ENCODE measurements around the gene STX12.
A peak's percentile ranks its signal among the peaks of the same experiment; 100 is the strongest.
"Not testable (repeated sequence)": the region's sequence is repeated elsewhere in the genome, so short reads cannot be mapped to it uniquely, and the experiment has no call there.

The STX12 gene

DNA sequence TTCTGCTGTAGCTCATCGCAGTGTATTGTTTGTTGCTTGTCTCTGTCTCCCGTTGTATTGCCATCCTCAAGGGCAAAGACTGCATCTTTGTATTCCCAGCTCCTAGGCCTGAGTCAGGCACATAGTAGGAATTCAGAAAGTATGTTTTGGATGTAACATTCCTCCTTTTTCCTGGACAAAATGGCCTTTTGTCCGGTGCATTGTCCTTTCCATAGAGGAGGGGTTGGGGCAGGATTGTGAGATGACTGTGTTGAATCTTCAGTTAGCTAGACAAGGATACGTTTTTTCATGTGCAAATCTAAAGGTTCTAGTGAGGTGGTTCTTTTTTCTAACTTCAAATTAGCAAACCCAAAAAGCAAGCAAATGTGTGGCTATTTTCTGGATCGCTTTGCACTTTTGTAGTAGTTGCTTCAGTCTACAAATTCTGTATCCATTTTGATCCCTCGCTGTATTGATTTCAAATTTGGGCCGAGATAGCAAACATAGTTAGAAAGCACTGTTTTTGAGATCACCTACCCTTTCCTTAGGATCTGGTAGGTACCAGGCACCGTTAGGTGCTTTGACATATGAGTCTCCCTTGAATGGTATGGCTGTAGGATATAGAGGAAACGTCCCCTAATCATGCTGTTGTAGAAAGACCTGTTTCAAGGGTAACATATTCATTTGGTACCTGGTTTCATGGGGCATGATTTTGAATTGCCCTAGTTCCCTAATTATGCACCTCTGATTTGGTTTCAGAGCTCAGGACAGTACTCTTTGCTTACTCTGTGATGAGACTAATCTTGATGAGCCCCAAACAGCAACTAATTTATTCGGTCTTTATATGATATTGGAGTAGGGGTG is 58.8 kb downstream of the STX12 start:
- no peak for DNase-seq

GRCh38 chr1:27832762-27833161 is 59.7 kb downstream of the STX12 start:
- DNase-seq, result no peak

- no peak for DNase-seq
These were observed 60.5 kb downstream of the STX12 start for GRCh38 chr1:27833470-27833869.

GRCh38 chr1:27835046-27835445 is 62.0 kb downstream of the STX12 start:
- DNase-seq, result no peak

- DNase-seq, result no peak
These were observed 62.5 kb downstream of the STX12 start for GRCh38 chr1:27835501-27835900.

- no peak for DNase-seq
These were observed 76.9 kb downstream of the STX12 start for GRCh38 chr1:27849951-27850350.

DNA sequence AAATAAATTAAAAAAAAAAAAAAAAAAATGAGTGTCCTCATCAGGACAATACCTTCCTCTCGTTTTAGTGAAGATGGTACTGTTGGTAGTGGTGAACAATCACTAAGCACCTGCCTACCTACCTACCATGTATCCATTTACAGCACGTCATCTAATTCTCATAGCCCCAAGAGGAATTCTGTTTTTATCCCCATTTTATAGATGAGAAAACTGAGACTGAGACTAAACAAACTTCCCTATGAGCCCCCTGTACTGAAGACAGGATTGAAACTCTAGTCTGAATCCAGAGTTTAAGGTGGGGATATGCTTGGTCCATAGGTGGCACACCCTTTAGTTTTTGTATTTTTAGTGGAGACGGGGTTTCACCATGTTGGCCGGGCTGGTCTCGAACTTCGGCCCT is 82.1 kb downstream of the STX12 start:
- no peak for DNase-seq

- no peak for DNase-seq
These were observed 83.7 kb downstream of the STX12 start for GRCh38 chr1:27856561-27857343.

DNA sequence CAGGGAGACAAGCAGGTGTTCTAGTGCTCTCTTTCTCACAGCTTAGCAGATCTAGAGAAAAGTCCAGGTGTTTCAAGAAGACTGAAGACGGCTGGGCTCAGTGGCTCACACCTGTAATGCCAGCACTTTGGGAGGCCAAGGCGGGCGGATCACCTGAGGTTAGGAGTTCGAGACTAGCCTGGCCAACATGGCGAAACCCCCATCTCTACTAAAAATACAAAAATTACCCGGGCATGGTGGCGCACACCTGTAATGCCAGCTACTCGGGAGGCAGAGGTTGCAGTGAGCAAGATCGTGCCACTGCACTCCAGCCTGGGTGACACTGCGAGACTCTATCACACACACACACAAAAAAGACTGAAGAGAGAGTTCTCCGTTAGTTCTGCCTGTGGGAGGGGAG is 84.5 kb downstream of the STX12 start:
- not testable (repeated sequence) for DNase-seq

- peak; percentile 84 for DNase-seq
These were observed 85.3 kb downstream of the STX12 start for GRCh38 chr1:27858072-27858948.

GRCh38 chr1:27858949-27859576 is 86.0 kb downstream of the STX12 start:
- DNase-seq, result no peak

GRCh38 chr1:27861436-27861835 is 88.4 kb downstream of the STX12 start:
- DNase-seq, result no peak

- no peak for DNase-seq
These were observed 89.0 kb downstream of the STX12 start for GRCh38 chr1:27862004-27862403.

DNA sequence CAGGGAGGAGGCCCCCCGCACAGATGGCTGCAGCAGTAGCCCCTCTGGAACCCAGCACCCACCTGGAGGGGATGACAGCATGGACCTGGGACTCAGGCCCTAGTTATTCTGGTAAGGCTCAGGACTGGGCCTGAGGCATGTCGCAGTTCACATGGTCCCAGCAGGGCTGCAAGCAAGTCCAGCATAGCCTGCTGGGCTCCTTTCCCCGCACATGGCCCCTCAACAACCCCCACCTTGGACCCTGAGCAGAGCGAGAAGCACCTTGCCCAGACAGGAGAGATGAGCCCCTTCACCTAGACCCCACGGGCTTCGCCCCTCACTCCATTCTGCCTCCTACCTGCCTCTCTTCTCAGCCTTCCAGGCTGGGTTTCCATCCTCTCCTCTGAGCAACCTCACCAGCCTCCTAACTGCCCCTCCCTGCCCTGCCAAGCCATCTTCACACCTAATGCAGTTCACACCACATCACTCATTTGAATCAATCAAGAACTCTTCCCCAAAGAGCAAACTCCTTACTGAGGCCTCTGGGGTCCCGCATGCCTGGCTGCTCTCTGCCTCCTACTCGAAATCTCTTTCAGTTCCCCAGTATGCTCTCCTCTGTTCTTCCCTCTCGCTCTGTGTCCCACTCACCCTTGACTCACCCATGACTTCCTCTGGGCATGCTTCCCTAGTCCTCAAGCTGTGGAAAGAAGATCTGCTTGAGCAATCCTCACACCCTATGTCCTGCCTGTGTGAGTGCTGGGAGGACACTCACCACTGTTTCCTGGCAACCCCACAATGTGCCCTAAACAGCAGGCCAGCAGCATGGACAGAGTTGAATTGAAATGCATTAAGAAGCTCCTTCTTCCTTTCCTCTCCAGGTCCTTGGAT is 89.9 kb downstream of the STX12 start:
- peak; percentile 74 for DNase-seq

DNA sequence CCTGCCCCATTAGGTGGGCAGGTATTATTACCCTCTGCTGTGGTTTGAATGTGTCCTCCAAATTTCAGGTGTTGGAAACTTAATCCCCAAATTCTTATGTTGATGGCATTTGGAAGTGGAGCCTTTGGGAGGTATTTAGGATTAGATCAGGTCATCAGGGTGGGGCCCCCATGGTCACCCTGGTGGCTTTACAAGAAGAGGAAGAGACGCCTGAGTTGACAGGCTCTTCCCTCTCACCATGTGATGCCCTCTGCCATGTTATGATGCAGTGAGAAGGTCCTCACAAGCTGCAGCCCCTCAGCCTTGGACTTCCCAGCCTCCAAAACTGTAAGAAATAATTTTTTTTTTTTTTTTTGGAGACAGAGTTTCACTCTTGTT is 90.5 kb downstream of the STX12 start:
- DNase-seq, result no peak

- no peak for DNase-seq
These were observed 91.4 kb downstream of the STX12 start for GRCh38 chr1:27864264-27864895.

DNA sequence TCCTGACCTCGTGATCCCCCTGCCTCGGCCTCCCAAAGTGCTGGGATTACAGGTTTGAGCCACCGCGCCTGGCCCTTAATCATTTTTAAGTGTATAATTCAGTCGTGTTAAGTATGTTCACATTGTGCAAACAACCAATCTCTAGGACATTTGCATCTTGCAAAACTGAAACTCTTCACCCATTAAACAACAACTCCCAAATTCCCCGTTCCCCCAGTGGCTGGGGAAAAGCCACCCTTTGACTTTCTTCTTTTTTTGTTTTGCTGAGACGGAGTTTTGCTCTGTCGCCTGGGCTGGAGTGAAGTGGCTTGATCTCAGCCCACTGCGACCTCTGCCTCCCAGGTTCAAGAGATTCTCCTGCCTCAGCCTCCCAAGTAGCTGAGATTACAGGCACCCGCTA is 92.8 kb downstream of the STX12 start:
- DNase-seq, result no peak

GRCh38 chr1:27868556-27868931 is 95.5 kb downstream of the STX12 start:
- DNase-seq, result no peak

GRCh38 chr1:27868932-27869718 is 96.1 kb downstream of the STX12 start:
- DNase-seq, result no peak

GRCh38 chr1:27869719-27870085 is 96.7 kb downstream of the STX12 start:
- DNase-seq, result no peak
